Upper lobe of left lung (tissue), 6 donors: ENCODE data around the gene SEMA3E. TPM values are rescaled to one million over a fixed set of nuclear protein-coding genes. Genes with fewer than 3 reads are reported as not detected.
"Not testable (repeated sequence)": the region's sequence is repeated elsewhere in the genome, so short reads cannot be mapped to it uniquely, and the experiment has no call there.

ENCODE experiments used
- ATAC-seq, 2 donors: fragments of 200-7000 bp; cut with Tn5 transposase; one replicate each; pipeline ENCODE4 v1.9.1; 2022; ENCODE audit warnings: mild to moderate bottlenecking in 2 of 2, moderate library complexity in 2 of 2; ENCODE audit not compliant: low FRiP score in 2 of 2
- DNase-seq, 2 donors: peaks; one replicate each; pipeline ENCODE4 v3.0.0-alpha.2; 2019 to 2020
- H3K27ac ChIP-seq, 4 donors: fragments of 200-600 bp; sonication (generic); one replicate each; pipeline ENCODE4 v1.5.1; 2016 to 2019
- H3K27me3 ChIP-seq, 4 donors: fragments of 200-600 bp; sonication (generic); one replicate each; pipeline ENCODE4 v1.5.1; 2017 to 2019
- H3K36me3 ChIP-seq, 4 donors: fragments of 200-600 bp; sonication (generic); one replicate each; pipeline ENCODE4 v1.5.1; 2016 to 2019
- H3K4me1 ChIP-seq, 4 donors: fragments of 200-600 bp; sonication (generic); one replicate each; pipeline ENCODE4 v1.5.1; 2018 to 2019
- H3K4me3 ChIP-seq, 4 donors: fragments of 200-600 bp; sonication (generic); one replicate each; pipeline ENCODE4 v1.5.1; 2017 to 2019; ENCODE audit warnings: mild to moderate bottlenecking in 2 of 4, moderate library complexity in 1 of 4
- H3K9me3 ChIP-seq, 4 donors: fragments of 200-600 bp; sonication (generic); one replicate each; pipeline ENCODE4 v1.5.1; 2018 to 2019
- CTCF ChIP-seq, 6 experiments: fragments of 450-650 bp in 4 of 6; fragments of 200-600 bp in 2 of 6; sonication (generic) in 2 of 6; IDR thresholded peaks; one replicate each; pipeline ENCODE4 v1.5.1; 2016 to 2019; ENCODE audit warnings: antibody characterized with exemption in 6 of 6
- EP300 ChIP-seq, 4 donors: sonication (generic); formaldehyde crosslinking; IDR thresholded peaks; one replicate each; pipeline ENCODE4 v1.5.1; 2017; ENCODE audit warnings: antibody characterized with exemption in 4 of 4, control low read depth in 2 of 4
- POLR2A ChIP-seq, 4 donors: fragments of 450-650 bp; IDR thresholded peaks; one replicate each; pipeline ENCODE4 v1.5.1; 2016 to 2017; ENCODE audit warnings: antibody characterized with exemption in 4 of 4, mild to moderate bottlenecking in 2 of 4
- POLR2AphosphoS5 ChIP-seq, 2 donors: sonication (generic); formaldehyde crosslinking; IDR thresholded peaks; one replicate each; pipeline ENCODE4 v1.5.1; 2017; ENCODE audit warnings: antibody characterized with exemption in 2 of 2
- WGBS, 2 donors: methylation state at CpG; one replicate each; pipeline ENCODE4 v1.1.5; 2017 to 2018; 5-methylcytosine and 5-hydroxymethylcytosine counted together
- total RNA-seq, 6 donors: library from RNA; depleted of rRNA in 4 of 6; stranded (reverse); fragments of >200 nt in 4 of 6; gene quantifications; one replicate each; pipeline versions ENCODE4 v1.1.0 to v1.2.1, GENCODE V29; 2016 to 2021
- donor health status: DM: no; HTN: no; CAD: no; lungs with moderate emphysema.
- donor health status: DM: no; HTN: yes; CAD: no; lungs with severe emphysema.

The SEMA3E gene
- total RNA-seq, 6 donors from 2014 or later: under 0.01 to 14.2 (median 6.9) TPM

- no peak for ATAC-seq
- WGBS, 2 donors: 73 to 77% methylated on average over 4 of the region's 4 CpGs
- H3K9me3 ChIP-seq: no peaks in the 10 kb centered on the region
Observed at GRCh38 chr7:83681200-83681778, 32.4 kb upstream of the SEMA3E start.

GRCh38 chr7:83677180-83677866 is 28.4 kb upstream of the SEMA3E start:
- WGBS, 2 donors: 45 to 60% methylated on average over 4 of the region's 4 CpGs
- H3K27me3 ChIP-seq: no peaks in the 10 kb centered on the region
- TF ChIP-seq POLR2AphosphoS5 (IDR thresholded peaks at IDR 0.05) (no peak), EP300 (IDR thresholded peaks at IDR 0.05) (no peak), CTCF (IDR thresholded peaks at IDR 0.05) (no peak), POLR2A (IDR thresholded peaks at IDR 0.05) (no peak)
- no peak overlapping the region for H3K4me3 ChIP-seq
- no peaks in the 10 kb centered on the region for H3K36me3 ChIP-seq
- ATAC-seq (peak in 1 of 2 donors; percentile 72), DNase-seq (no peak)
- H3K27ac ChIP-seq: no peak overlapping the region
- no peaks in the 10 kb centered on the region for H3K4me1 ChIP-seq
- peaks cover 0 to 5% (median 0%) of the 10 kb centered on the region in 4 donors for H3K9me3 ChIP-seq

More at GRCh38 chr7:83681200-83681778, 32.4 kb upstream of the SEMA3E start:
- no peaks in the 10 kb centered on the region for H3K4me1 ChIP-seq
- no peaks in the 10 kb centered on the region for H3K27me3 ChIP-seq
- no peak for DNase-seq
- H3K27ac ChIP-seq: no peak overlapping the region
- no peak for TF ChIP-seq EP300 (IDR thresholded peaks at IDR 0.05)
- H3K36me3 ChIP-seq: no peaks in the 10 kb centered on the region
- H3K4me3 ChIP-seq: no peak overlapping the region

GRCh38 chr7:83673291-83673690 is 24.4 kb upstream of the SEMA3E start:
- WGBS, 2 donors: 96 to 97% methylated on average over 21 to 27 of the region's 28 CpGs
- not testable (repeated sequence) for H3K36me3 ChIP-seq, H3K27me3 ChIP-seq, H3K4me1 ChIP-seq, H3K27ac ChIP-seq, ATAC-seq, H3K9me3 ChIP-seq, H3K4me3 ChIP-seq
- peak in 1 of 2 donors; percentile 60 for DNase-seq

- WGBS, 2 donors: 69 to 86% methylated on average over 2 of the region's 2 CpGs
- H3K36me3 ChIP-seq: no peaks in the 10 kb centered on the region
- H3K27me3 ChIP-seq: no peaks in the 10 kb centered on the region
- H3K4me3 ChIP-seq: no peak overlapping the region
- H3K4me1 ChIP-seq: no peaks in the 10 kb centered on the region
- ATAC-seq (no peak), DNase-seq (no peak)
- TF ChIP-seq EP300 (IDR thresholded peaks at IDR 0.05) (no peak), POLR2A (IDR thresholded peaks at IDR 0.05) (no peak), POLR2AphosphoS5 (IDR thresholded peaks at IDR 0.05) (no peak), CTCF (IDR thresholded peaks at IDR 0.05) (no peak)
- peaks cover 0 to 5% (median 0%) of the 10 kb centered on the region in 4 donors for H3K9me3 ChIP-seq
- H3K27ac ChIP-seq: no peak overlapping the region
Observed at GRCh38 chr7:83672157-83672556, 23.2 kb upstream of the SEMA3E start.

- no peaks in the 10 kb centered on the region for H3K9me3 ChIP-seq
- DNase-seq (peak in 1 of 2 donors; percentile 47), ATAC-seq (peak in 1 of 2 donors; percentile 43)
- H3K27me3 ChIP-seq: no peaks in the 10 kb centered on the region
- TF ChIP-seq POLR2A (IDR thresholded peaks at IDR 0.05): no peak
- TF ChIP-seq EP300 (IDR thresholded peaks at IDR 0.05): no peak
- TF ChIP-seq POLR2AphosphoS5 (IDR thresholded peaks at IDR 0.05): no peak
- no peaks in the 10 kb centered on the region for H3K4me1 ChIP-seq
- WGBS, 2 donors: 80 to 93% methylated on average over 3 to 4 of the region's 4 CpGs
- no peak overlapping the region for H3K27ac ChIP-seq
- H3K36me3 ChIP-seq: no peaks in the 10 kb centered on the region
- H3K4me3 ChIP-seq: no peak overlapping the region
Observed at GRCh38 chr7:83663131-83663530, 14.2 kb upstream of the SEMA3E start.

GRCh38 chr7:83658126-83658525 is 9.2 kb upstream of the SEMA3E start:
- TF ChIP-seq POLR2AphosphoS5 (IDR thresholded peaks at IDR 0.05): no peak
- no peak for TF ChIP-seq POLR2A (IDR thresholded peaks at IDR 0.05)
- no peak for TF ChIP-seq CTCF (IDR thresholded peaks at IDR 0.05)
- no peak for TF ChIP-seq EP300 (IDR thresholded peaks at IDR 0.05)
- no peak overlapping the region for H3K4me3 ChIP-seq
- no peak overlapping the region for H3K27ac ChIP-seq
- no peak for DNase-seq
- H3K27me3 ChIP-seq: no peaks in the 10 kb centered on the region
- no peaks in the 10 kb centered on the region for H3K36me3 ChIP-seq
- H3K4me1 ChIP-seq: no peaks in the 10 kb centered on the region
- no peaks in the 10 kb centered on the region for H3K9me3 ChIP-seq
- WGBS, 2 donors: 23 to 56% methylated on average over 2 of the region's 2 CpGs
- no peak for ATAC-seq
